ENCODE measurements around the gene HOXD13. TPM values are rescaled to one million over a fixed set of nuclear protein-coding genes. Genes with fewer than 3 reads are reported as not detected.

The HOXD13 gene
- total and polyA plus RNA-seq, 2 donors (not counting 1 experiment from before 2014, with no cell fraction given) = not detected

DNA sequence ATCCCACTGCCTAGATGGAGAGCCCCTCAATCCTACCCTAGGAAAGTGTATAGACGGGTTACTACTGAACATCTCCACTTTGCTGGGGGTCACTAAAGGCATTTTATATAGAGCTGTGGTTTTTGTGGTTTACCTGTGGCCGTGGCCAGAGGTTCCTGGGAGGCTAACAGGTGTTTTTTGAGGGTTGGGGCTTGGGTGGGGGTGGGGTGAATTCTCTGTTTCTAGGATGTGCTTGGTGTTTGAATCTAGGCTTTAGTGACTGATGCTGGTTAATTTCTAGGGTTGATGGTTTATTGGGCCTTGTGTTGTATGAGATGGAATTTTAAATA is 44.7 kb downstream of the HOXD13 start:
- H2AFZ ChIP-seq (ENCODE audit: insufficient read depth, low read depth, low read length, poor library complexity, severe bottlenecking) = no peak overlapping the region
- no peak overlapping the region for H3K4me3 Mint-ChIP-seq
- H3K27ac ChIP-seq (ENCODE audit: low read length in 2 of 2) = no peak overlapping the region
- 0% methylated on average over 1 of the region's 2 CpGs for WGBS (ENCODE audit: insufficient coverage)
- no peak for ATAC-seq (ENCODE audit: low read depth)
- TF ChIP-seq EZH2 (IDR thresholded peaks at IDR 0.05; ENCODE audit: borderline replicate concordance, insufficient read depth, low read depth, low read length, poor library complexity, severe bottlenecking) = no peak
- TF ChIP-seq, protein P1, sequence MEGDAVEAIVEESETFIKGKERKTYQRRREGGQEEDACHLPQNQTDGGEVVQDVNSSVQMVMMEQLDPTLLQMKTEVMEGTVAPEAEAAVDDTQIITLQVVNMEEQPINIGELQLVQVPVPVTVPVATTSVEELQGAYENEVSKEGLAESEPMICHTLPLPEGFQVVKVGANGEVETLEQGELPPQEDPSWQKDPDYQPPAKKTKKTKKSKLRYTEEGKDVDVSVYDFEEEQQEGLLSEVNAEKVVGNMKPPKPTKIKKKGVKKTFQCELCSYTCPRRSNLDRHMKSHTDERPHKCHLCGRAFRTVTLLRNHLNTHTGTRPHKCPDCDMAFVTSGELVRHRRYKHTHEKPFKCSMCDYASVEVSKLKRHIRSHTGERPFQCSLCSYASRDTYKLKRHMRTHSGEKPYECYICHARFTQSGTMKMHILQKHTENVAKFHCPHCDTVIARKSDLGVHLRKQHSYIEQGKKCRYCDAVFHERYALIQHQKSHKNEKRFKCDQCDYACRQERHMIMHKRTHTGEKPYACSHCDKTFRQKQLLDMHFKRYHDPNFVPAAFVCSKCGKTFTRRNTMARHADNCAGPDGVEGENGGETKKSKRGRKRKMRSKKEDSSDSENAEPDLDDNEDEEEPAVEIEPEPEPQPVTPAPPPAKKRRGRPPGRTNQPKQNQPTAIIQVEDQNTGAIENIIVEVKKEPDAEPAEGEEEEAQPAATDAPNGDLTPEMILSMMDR (IDR thresholded peaks at IDR 0.05) = no peak
- CTCF ChIA-PET = interaction anchor here (2.4 kb wide), 1 partner anchor 10 kb away, joined by 15 read pairs; no protein-coding TSS in a partner anchor
- H3K9ac ChIP-seq (ENCODE audit: low read length) = no peak overlapping the region
- POLR2A ChIA-PET = no interaction called here
- intact Hi-C loops (cut with micrococcal nuclease) = no loop called here
- peak overlapping the region; percentile 43 for H3K4me2 ChIP-seq (replicated peaks; ENCODE audit: low read depth, low read length, poor library complexity, severe bottlenecking)
- no peaks in the 10 kb centered on the region for H3K79me2 ChIP-seq (ENCODE audit: control insufficient read depth, insufficient read depth, low read length)
- peaks cover 33% of the 10 kb centered on the region for H3K4me1 Mint-ChIP-seq
- peaks cover 0 to 33% (median 6%) of the 10 kb centered on the region in 3 donors for H3K9me3 ChIP-seq (ENCODE audit: control extremely low read depth in 1 of 3, control insufficient read depth in 2 of 3, insufficient read depth in 1 of 3, low read length in 2 of 3)
- H3K27me3 Mint-ChIP-seq = peaks cover 84% of the 10 kb centered on the region
- no peak for DNase-seq
- H3K27me3 ChIP-seq (replicated peaks in 1 of 4; ENCODE audit: control extremely low read depth in 1 of 4, control insufficient read depth in 3 of 4, insufficient read depth in 4 of 4, low read length in 3 of 4) = peaks cover 0 to 93% (median 79%) of the 10 kb centered on the region in 4 experiments
- H3K4me1 ChIP-seq (ENCODE audit: control insufficient read depth in 2 of 2, insufficient read depth in 2 of 2, low read length in 2 of 2) = peaks cover 25 to 45% of the 10 kb centered on the region in 2 donors
- no peak overlapping the region for H3K4me3 ChIP-seq (ENCODE audit: control extremely low read depth in 1 of 5, extremely low read depth in 1 of 5, insufficient read depth in 1 of 5, low read depth in 2 of 5, low read length in 4 of 5)
- no peaks in the 10 kb centered on the region for H3K9me3 Mint-ChIP-seq (ENCODE audit: insufficient read depth)
- no peaks in the 10 kb centered on the region for H4K20me1 ChIP-seq (ENCODE audit: control insufficient read depth, insufficient read depth, low read length, poor library complexity, severe bottlenecking)
- H3K36me3 ChIP-seq (replicated peaks in 1 of 2; ENCODE audit: control extremely low read depth in 1 of 2, control insufficient read depth in 1 of 2, extremely low read depth in 1 of 2, insufficient read depth in 2 of 2, low read length in 1 of 2) = no peaks in the 10 kb centered on the region
- no peak overlapping the region for H3K27ac Mint-ChIP-seq

DNA sequence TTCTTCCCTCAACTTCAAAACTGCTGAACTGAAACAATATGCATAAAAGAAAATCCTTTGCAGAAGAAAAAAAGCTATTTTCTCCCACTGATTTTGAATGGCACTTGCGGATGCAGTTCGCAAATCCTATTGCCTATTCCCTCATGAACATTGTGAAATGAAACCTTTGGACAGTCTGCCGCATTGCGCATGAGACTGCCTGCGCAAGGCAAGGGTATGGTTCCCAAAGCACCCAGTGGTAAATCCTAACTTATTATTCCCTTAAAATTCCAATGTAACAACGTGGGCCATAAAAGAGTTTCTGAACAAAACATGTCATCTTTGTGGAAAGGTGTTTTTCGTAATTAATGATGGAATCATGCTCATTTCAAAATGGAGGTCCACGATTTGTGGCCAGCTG is 45.4 kb downstream of the HOXD13 start:
- DNase-seq = no peak
- Histone ChIP-seq H3K9ac (ENCODE audit: low read length) (no peak overlapping the region), H4K20me1 (ENCODE audit: control insufficient read depth, insufficient read depth, low read length, poor library complexity, severe bottlenecking) (no peaks in the 10 kb centered on the region), H2AFZ (ENCODE audit: insufficient read depth, low read depth, low read length, poor library complexity, severe bottlenecking) (no peak overlapping the region), H3K27me3 (replicated peaks in 1 of 4; ENCODE audit: control extremely low read depth in 1 of 4, control insufficient read depth in 3 of 4, insufficient read depth in 4 of 4, low read length in 3 of 4) (peaks cover 0 to 91% (median 75%) of the 10 kb centered on the region in 4 experiments), H3K9me3 (ENCODE audit: control extremely low read depth in 1 of 3, control insufficient read depth in 2 of 3, insufficient read depth in 1 of 3, low read length in 2 of 3) (peaks cover 0 to 33% (median 6%) of the 10 kb centered on the region in 3 donors), H3K4me1 (ENCODE audit: control insufficient read depth in 2 of 2, insufficient read depth in 2 of 2, low read length in 2 of 2) (peaks cover 19 to 40% of the 10 kb centered on the region in 2 donors), H3K27ac (ENCODE audit: low read length in 2 of 2) (no peak overlapping the region), H3K36me3 (replicated peaks in 1 of 2; ENCODE audit: control extremely low read depth in 1 of 2, control insufficient read depth in 1 of 2, extremely low read depth in 1 of 2, insufficient read depth in 2 of 2, low read length in 1 of 2) (no peaks in the 10 kb centered on the region), H3K4me2 (replicated peaks; ENCODE audit: low read depth, low read length, poor library complexity, severe bottlenecking) (no peak overlapping the region), H3K79me2 (ENCODE audit: control insufficient read depth, insufficient read depth, low read length) (no peaks in the 10 kb centered on the region), H3K4me3 (ENCODE audit: control extremely low read depth in 1 of 5, extremely low read depth in 1 of 5, insufficient read depth in 1 of 5, low read depth in 2 of 5, low read length in 4 of 5) (no peak overlapping the region)
- POLR2A ChIA-PET = no interaction called here
- no peaks in the 10 kb centered on the region for H3K9me3 Mint-ChIP-seq (ENCODE audit: insufficient read depth)
- ATAC-seq (ENCODE audit: low read depth) = no peak
- CTCF ChIA-PET = interaction anchor here (0.9 to 3.8 kb wide), 3 partner anchors 11 to 514 kb away, joined by 6 to 26 read pairs (median 15); no protein-coding TSS in a partner anchor
- 58% methylated on average over 4 of the region's 8 CpGs for WGBS (ENCODE audit: insufficient coverage)
- no peak overlapping the region for H3K27ac Mint-ChIP-seq
- peaks cover 28% of the 10 kb centered on the region for H3K4me1 Mint-ChIP-seq
- peaks cover 82% of the 10 kb centered on the region for H3K27me3 Mint-ChIP-seq
- no peak overlapping the region for H3K4me3 Mint-ChIP-seq
- intact Hi-C loops (cut with micrococcal nuclease) = no loop called here
- TF ChIP-seq, protein P1 (IDR thresholded peaks at IDR 0.05) = no peak
- no peak for TF ChIP-seq EZH2 (IDR thresholded peaks at IDR 0.05; ENCODE audit: borderline replicate concordance, insufficient read depth, low read depth, low read length, poor library complexity, severe bottlenecking)

All from B cell (primary cell).